ENCODE measurements around the gene XCL2. TPM values are rescaled to one million over a fixed set of nuclear protein-coding genes. Genes with fewer than 3 reads are reported as not detected.

XCL2 gene
- total and polyA plus RNA-seq, 8 donors, result 0.23 to 0.52 TPM; not detected in 6

- no peak for TF ChIP-seq CTCF (IDR thresholded peaks at IDR 0.05)
- intact Hi-C loops (cut with DNase I), result no loop called here
- H3K4me1 ChIP-seq, result peaks cover 8 to 33% (median 11%) of the 10 kb centered on the region in 3 donors
- 92 to 94% methylated on average over 4 of the region's 4 CpGs for WGBS, 2 donors
- FAIRE-seq (no peak), DNase-seq (no peak), ATAC-seq (no peak)
- no peak overlapping the region for H3K4me3 ChIP-seq
- no peaks in the 10 kb centered on the region for H3K9me3 ChIP-seq
- no peak overlapping the region for H3K27ac ChIP-seq
- H3K27me3 ChIP-seq, result no peaks in the 10 kb centered on the region
- H3K36me3 ChIP-seq, result no peaks in the 10 kb centered on the region
Measured at GRCh38 chr1:168498956-168499687, 44.7 kb downstream of the XCL2 start.

DNA sequence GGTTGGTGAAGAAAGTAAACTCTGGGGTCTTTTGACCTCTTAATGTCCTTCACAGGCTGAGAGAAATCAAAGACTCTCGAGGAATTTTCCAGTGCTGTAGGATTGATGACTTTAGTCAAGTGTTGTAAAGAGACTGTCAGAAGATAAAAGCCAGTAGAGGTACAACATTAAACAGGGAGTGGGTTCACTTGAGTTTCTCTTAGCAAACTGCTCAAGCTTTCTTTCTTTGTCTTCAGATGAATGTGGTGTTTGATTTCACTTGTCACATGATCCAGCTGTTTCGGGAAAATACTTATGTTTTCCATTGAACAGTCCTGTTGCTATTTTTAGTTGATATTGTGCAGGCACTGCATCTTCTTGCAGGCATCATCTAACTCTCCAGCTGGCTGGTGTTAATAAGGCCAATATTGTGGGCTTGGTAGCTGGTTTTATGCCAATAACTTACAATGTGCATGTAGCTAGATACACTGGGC is 45.6 kb downstream of the XCL2 start:
- no peak overlapping the region for H3K4me3 ChIP-seq
- peak overlapping the region in 1 of 4 donors; percentile 4 for H3K27ac ChIP-seq
- no peak for DNase-seq
- peaks cover 8 to 33% (median 11%) of the 10 kb centered on the region in 3 donors for H3K4me1 ChIP-seq
- intact Hi-C loops (cut with DNase I), result no loop called here
- 15 to 22% methylated on average over 2 of the region's 2 CpGs for WGBS, 2 donors
- no peaks in the 10 kb centered on the region for H3K36me3 ChIP-seq
- no peaks in the 10 kb centered on the region for H3K27me3 ChIP-seq
- no peaks in the 10 kb centered on the region for H3K9me3 ChIP-seq
- peak in 2 of 4 donors; percentile 46 to 54 for ATAC-seq
- no peak for TF ChIP-seq CTCF (IDR thresholded peaks at IDR 0.05)
- peak; percentile 63 for FAIRE-seq

DNA sequence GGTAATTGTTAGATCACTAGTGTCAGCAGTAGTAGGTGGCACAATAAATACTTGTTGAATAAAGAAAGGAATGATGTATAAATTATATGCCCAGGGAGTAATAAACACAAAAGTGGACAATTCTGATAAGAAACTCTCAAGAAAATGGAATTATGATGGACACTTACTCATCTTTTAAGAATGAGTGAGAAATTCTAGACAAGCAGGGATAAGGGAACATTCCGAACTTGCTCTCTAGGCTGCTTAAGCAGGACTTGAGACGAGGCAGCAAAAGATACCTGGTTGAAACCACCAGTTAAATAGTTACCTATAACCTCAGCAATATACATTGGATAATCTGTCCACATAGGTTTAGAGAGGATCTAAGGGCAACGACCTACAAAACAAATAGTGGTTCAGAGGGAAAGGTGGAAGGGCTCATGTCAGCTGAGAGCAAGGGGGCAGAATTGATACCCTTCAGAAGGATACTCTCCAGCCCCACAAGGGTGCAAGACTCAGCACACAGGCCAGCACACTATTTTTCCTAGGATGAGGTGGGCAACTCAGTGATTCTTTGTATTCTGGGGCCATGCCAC is 46.3 kb downstream of the XCL2 start:
- H3K36me3 ChIP-seq, result no peaks in the 10 kb centered on the region
- no peaks in the 10 kb centered on the region for H3K9me3 ChIP-seq
- no peak for TF ChIP-seq CTCF (IDR thresholded peaks at IDR 0.05)
- intact Hi-C loops (cut with DNase I), result no loop called here
- FAIRE-seq (no peak), ATAC-seq (no peak), DNase-seq (no peak)
- 95% methylated on average over 3 of the region's 3 CpGs for WGBS, 2 donors
- no peaks in the 10 kb centered on the region for H3K27me3 ChIP-seq
- H3K4me3 ChIP-seq, result no peak overlapping the region
- no peak overlapping the region for H3K27ac ChIP-seq
- H3K4me1 ChIP-seq, result peaks cover 8 to 33% (median 11%) of the 10 kb centered on the region in 3 donors

DNA sequence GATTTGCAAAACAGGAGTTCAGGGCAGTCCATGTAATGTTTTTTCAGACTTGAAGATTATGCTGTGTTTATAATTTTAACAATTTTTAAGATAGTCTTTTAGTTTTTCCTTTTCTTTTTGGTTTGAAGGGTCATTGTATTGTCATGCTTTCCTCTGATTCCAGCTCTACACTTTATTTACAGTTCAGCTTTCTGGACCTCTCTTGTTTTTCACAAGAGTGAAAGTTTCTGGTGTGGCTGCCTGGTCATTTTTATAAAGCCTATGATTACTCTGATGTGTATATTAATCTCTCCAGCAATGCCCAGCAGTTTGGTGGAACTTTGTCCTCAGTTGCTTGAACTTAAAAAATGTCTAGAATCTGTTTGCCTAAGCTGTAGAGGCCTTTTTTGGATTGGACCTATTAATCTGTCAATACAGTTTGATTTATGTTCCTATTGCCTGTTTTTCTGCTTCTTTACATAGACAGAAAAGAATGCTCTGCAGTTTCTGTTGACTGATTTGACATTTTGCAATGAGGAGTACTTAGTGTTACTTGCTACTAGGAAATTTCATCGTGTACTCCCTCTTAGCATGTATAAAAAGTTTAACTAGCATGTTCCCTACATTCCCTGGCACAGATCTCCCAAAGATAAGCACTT is 52.2 kb downstream of the XCL2 start:
- H3K36me3 ChIP-seq, result no peaks in the 10 kb centered on the region
- no peak for FAIRE-seq
- intact Hi-C loops (cut with DNase I), result no loop called here
- WGBS, 2 donors, result 27 to 29% methylated on average over 1 of the region's 1 CpG
- no peaks in the 10 kb centered on the region for H3K9me3 ChIP-seq
- H3K27me3 ChIP-seq, result no peaks in the 10 kb centered on the region
- H3K4me1 ChIP-seq, result peaks cover 8 to 15% (median 11%) of the 10 kb centered on the region in 3 donors
- no peak for TF ChIP-seq CTCF (IDR thresholded peaks at IDR 0.05)
- ATAC-seq, result no peak
- H3K27ac ChIP-seq, result peak overlapping the region in 1 of 4 donors; percentile 16
- H3K4me3 ChIP-seq, result no peak overlapping the region
- no peak for DNase-seq

Other genes starting within 250 kb of the XCL2 start
- gene XCL1, start 32.6 kb upstream of the XCL2 start, total RNA-seq, result under 1 TPM in 2 of 6 donors, not detected in 4; 0.14 to 0.28 TPM
- under 1 TPM in 1 of 2 donors, not detected in 1; 0.09 TPM for gene XCL1, start 32.6 kb upstream of the XCL2 start, polyA plus RNA-seq
- 10 to 100 TPM in 1 of 6 donors, 1 to 10 TPM in 5; 3.4 to 14.1 (median 5.8) TPM for gene DPT, start 185.2 kb upstream of the XCL2 start, total RNA-seq
- gene DPT, start 185.2 kb upstream of the XCL2 start, polyA plus RNA-seq, result 10 to 100 TPM; 13.4 to 16.2 TPM

All from pancreas (tissue), 10 donors.